ENCODE measurements around the gene ULK2.

DNA sequence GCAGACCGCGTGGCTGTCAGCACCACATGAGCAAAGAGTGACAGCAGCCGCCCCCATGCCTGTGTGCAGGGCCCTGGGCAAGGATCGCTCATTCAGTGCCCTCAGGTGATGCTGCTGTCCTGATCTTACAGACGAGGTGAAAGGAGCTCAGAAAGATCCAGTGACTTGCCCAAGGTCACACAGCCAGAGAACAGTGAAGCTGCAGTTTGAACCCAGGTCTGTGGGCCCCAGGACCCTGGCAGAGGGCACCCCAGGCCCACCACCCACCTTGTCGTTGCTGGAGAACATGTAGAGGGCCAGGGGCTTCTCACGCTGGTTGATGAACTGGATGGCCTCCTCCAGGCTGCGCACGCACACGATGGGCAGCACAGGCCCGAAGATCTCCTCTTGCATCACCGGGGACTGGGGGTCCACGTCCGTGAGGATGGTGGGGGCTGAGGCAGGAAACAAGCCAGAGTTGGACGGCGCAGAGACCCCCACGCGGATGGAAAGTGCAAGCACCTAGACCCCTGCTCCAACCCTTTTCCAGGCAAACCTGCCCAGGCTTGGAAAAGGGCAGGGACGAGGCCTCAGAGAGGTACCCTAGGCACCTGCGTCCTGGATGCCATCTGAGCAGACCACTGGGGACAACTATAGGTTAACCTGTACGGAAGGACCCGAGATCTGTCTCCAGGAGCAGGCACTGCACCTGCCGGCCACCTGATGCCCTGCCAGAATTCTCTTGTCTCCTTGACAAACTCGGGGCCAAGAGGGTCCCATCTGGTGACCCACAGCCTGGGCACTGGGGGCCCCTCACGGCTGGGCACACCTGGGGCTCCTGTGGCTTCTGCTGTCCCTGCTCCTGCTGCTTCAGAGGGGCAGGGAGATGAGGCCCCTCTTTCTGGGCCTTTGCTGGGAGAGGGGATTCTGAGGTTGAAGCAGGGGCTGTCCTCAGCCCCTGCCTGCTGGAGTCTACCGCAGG lies 128.2 kb downstream of the ULK2 start:
- no peak for TF ChIP-seq CTCF (IDR thresholded peaks at IDR 0.05; ENCODE audit: poor library complexity, severe bottlenecking)
- TF ChIP-seq MXI1 (conservative IDR thresholded peaks at IDR 0.05; ENCODE audit: poor library complexity, severe bottlenecking): no peak
- no peak for TF ChIP-seq EP300 (conservative IDR thresholded peaks at IDR 0.05; ENCODE audit: poor library complexity, severe bottlenecking)

All from neural cell (in vitro differentiated cells).